Retinal pigment epithelial cell (primary cell): ENCODE results near the gene GGA2.
"Not testable (repeated sequence)": the region's sequence is repeated elsewhere in the genome, so short reads cannot be mapped to it uniquely, and the experiment has no call there.

Experiments used
- DNase-seq: peaks from one replicate; pipeline ENCODE4 v3.0.0-alpha.2; 2010; ENCODE audit warnings: low read depth
- H3K4me3 ChIP-seq: 2 replicates; pipeline ENCODE4 v1.5.1; 2011; ENCODE audit warnings: mild to moderate bottlenecking, low read length, control low read depth, moderate library complexity
- TF ChIP-seq, protein P1 (sequence below): conservative IDR thresholded peaks from 2 replicates; pipeline ENCODE4 v1.5.1; 2011; ENCODE audit warnings: low read depth, low read length, control low read depth, inconsistent platforms

GGA2 gene

GRCh38 chr16:23452221-23452571, 58.1 kb downstream of the GGA2 start:
- TF ChIP-seq, protein P1, sequence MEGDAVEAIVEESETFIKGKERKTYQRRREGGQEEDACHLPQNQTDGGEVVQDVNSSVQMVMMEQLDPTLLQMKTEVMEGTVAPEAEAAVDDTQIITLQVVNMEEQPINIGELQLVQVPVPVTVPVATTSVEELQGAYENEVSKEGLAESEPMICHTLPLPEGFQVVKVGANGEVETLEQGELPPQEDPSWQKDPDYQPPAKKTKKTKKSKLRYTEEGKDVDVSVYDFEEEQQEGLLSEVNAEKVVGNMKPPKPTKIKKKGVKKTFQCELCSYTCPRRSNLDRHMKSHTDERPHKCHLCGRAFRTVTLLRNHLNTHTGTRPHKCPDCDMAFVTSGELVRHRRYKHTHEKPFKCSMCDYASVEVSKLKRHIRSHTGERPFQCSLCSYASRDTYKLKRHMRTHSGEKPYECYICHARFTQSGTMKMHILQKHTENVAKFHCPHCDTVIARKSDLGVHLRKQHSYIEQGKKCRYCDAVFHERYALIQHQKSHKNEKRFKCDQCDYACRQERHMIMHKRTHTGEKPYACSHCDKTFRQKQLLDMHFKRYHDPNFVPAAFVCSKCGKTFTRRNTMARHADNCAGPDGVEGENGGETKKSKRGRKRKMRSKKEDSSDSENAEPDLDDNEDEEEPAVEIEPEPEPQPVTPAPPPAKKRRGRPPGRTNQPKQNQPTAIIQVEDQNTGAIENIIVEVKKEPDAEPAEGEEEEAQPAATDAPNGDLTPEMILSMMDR: no peak
- no peak for DNase-seq
- peak overlapping the region; percentile 95 for H3K4me3 ChIP-seq

- TF ChIP-seq, protein P1: no peak
- no peak overlapping the region for H3K4me3 ChIP-seq
- no peak for DNase-seq
These were observed 61.9 kb downstream of the GGA2 start for GRCh38 chr16:23448392-23448791.

- not testable (repeated sequence) for DNase-seq, H3K4me3 ChIP-seq
These were observed 72.8 kb downstream of the GGA2 start for GRCh38 chr16:23437542-23437941.

GRCh38 chr16:23436951-23437350, 73.3 kb downstream of the GGA2 start:
- no peak overlapping the region for H3K4me3 ChIP-seq
- TF ChIP-seq, protein P1: no peak
- DNase-seq: no peak

DNA sequence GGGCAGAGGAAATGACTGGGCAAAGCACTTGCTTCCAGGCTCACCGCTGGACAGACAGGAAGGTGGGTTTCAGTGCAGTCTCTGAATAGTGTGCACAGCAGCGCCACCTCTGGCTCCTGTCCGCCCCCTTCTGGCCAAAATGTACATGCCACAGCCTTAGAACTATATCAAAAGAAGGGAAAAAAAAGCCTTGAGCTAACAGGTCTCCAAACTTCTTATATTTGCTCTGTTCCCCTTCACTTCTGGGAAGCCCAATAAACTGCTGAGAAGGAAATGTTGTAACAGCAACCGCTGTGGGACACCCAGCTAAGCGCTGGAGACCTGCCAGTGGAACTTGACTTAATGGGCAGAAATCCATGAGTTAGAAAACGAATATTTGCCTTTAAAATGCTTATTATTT, 74.8 kb downstream of the GGA2 start:
- H3K4me3 ChIP-seq: no peak overlapping the region
- DNase-seq: peak; percentile 5
- TF ChIP-seq, protein P1: peak; percentile 90

- TF ChIP-seq, protein P1: peak; percentile 87
- no peak overlapping the region for H3K4me3 ChIP-seq
- DNase-seq: peak; percentile 23
These were observed 75.9 kb downstream of the GGA2 start for GRCh38 chr16:23434380-23434779.

GRCh38 chr16:23433261-23433920, 76.9 kb downstream of the GGA2 start:
- DNase-seq: no peak
- H3K4me3 ChIP-seq: no peak overlapping the region
- TF ChIP-seq, protein P1: no peak
